SK-N-SH (cell line): ENCODE measurements around the gene ATP7B. TPM values are rescaled to one million over a fixed set of nuclear protein-coding genes. Genes with fewer than 3 reads are reported as not detected.

ENCODE experiments used
- CTCF ChIA-PET: fragments of 300-600, 350-600 bp; formaldehyde crosslinking; extraction: SDS; loops from one replicate; lab custom pipeline; 2021; lab: Yijun Ruan, JAX
- POLR2A ChIA-PET: fragments of 350-600 bp; sonication (Branson Sonifier 250); formaldehyde crosslinking; extraction: SDS; loops from one replicate; lab custom pipeline; 2020; ENCODE audit warnings: antibody characterized with exemption, inconsistent platforms; lab: Yijun Ruan, JAX
- DNase-seq: peaks from one replicate; pipeline ENCODE4 v3.0.0; 2012
- H2AFZ ChIP-seq: fragments of 200-600 bp; sonication (generic); 2 replicates; pipeline ENCODE4 v1.8.1; 2016; ENCODE audit warnings: antibody characterized with exemption, mild to moderate bottlenecking, low read depth
- H3F3A ChIP-seq: fragments of 200-600 bp; sonication (generic); replicated peaks from 2 replicates; pipeline ENCODE3; 2016; ENCODE audit warnings: antibody characterized with exemption, mild to moderate bottlenecking; ENCODE audit not compliant: insufficient read depth
- H3K27ac ChIP-seq, 2 experiments: fragments of 200-500 bp in 1 of 2; fragments of 200-600 bp in 1 of 2; sonication (Bioruptor generic) in 1 of 2; sonication (generic), shearing (Covaris generic) in 1 of 2; 2 replicates each; pipeline versions ENCODE4 v1.5.1 to v1.6.1; 2014 to 2016; ENCODE audit warnings: low read depth in 2 of 2, inconsistent platforms in 1 of 2, low read length in 1 of 2, mild to moderate bottlenecking in 1 of 2, mixed read lengths in 1 of 2
- H3K27me3 ChIP-seq: fragments of 200-600 bp; sonication (generic), shearing (Covaris generic); 2 replicates; pipeline ENCODE4 v1.6.1; 2016; ENCODE audit warnings: mixed run types; ENCODE audit not compliant: insufficient read depth
- H3K36me3 ChIP-seq, 2 experiments: fragments of 200-500 bp in 1 of 2; fragments of 200-600 bp in 1 of 2; sonication (Bioruptor generic) in 1 of 2; sonication (generic) in 1 of 2; replicated peaks in 1 of 2; 2 replicates each; pipeline versions ENCODE3 to v1.5.1; 2014 to 2016; ENCODE audit warnings: low read length in 1 of 2, mild to moderate bottlenecking in 1 of 2; ENCODE audit not compliant: insufficient read depth in 2 of 2, control insufficient read depth in 1 of 2
- H3K4me1 ChIP-seq, 2 experiments: fragments of 200-500 bp in 1 of 2; fragments of 200-600 bp in 1 of 2; sonication (Bioruptor generic) in 1 of 2; sonication (generic), shearing (Covaris generic) in 1 of 2; 2 replicates each; pipeline versions ENCODE4 v1.5.1 to v1.6.1; 2014 to 2016; ENCODE audit warnings: low read depth in 1 of 2, low read length in 1 of 2, mixed run types in 1 of 2; ENCODE audit not compliant: insufficient read depth in 2 of 2, control insufficient read depth in 1 of 2
- H3K4me2 ChIP-seq: fragments of 200-600 bp; sonication (generic), shearing (Covaris generic); 2 replicates; pipeline ENCODE4 v1.6.1; 2017; ENCODE audit warnings: mixed run types
- H3K4me3 ChIP-seq, 2 experiments: fragments of 200-500 bp in 1 of 2; fragments of 200-600 bp in 1 of 2; sonication (Bioruptor generic) in 1 of 2; sonication (generic), shearing (Covaris generic) in 1 of 2; 2 replicates each; pipeline versions ENCODE4 v1.5.1 to v1.8.1; 2014 to 2016; ENCODE audit warnings: low read depth in 2 of 2, inconsistent platforms in 1 of 2, low read length in 1 of 2, mild to moderate bottlenecking in 1 of 2, mixed read lengths in 1 of 2, moderate library complexity in 1 of 2
- H3K79me2 ChIP-seq: fragments of 200-600 bp; sonication (generic); 2 replicates; pipeline ENCODE4 v1.8.1; 2017; ENCODE audit warnings: mild to moderate bottlenecking; ENCODE audit not compliant: insufficient read depth
- H3K9ac ChIP-seq: fragments of 200-600 bp; sonication (generic); 2 replicates; pipeline ENCODE4 v1.6.1; 2017; ENCODE audit warnings: mixed run types
- H3K9me2 ChIP-seq: fragments of 200-600 bp; sonication (generic); 2 replicates; pipeline ENCODE4 v1.6.1; 2017; ENCODE audit warnings: mixed run types
- H3K9me3 ChIP-seq: fragments of 200-600 bp; sonication (generic); 2 replicates; pipeline ENCODE4 v1.6.1; 2017; ENCODE audit warnings: mixed run types, mild to moderate bottlenecking, moderate library complexity
- H4K20me1 ChIP-seq: fragments of 200-600 bp; sonication (generic); 2 replicates; pipeline ENCODE4 v1.6.1; 2017; ENCODE audit warnings: mild to moderate bottlenecking, mixed run types; ENCODE audit not compliant: insufficient read depth
- EZH2phosphoT487 ChIP-seq: fragments of 200-600 bp; sonication (generic); IDR thresholded peaks from 2 replicates; pipeline ENCODE4 v1.6.1; 2017; ENCODE audit warnings: low read depth, mixed run types, mild to moderate bottlenecking, antibody characterized with exemption, moderate library complexity, borderline replicate concordance
- GABPA ChIP-seq: IDR thresholded peaks from 2 replicates; pipeline ENCODE4 v1.4.0; 2012; ENCODE audit warnings: low read depth, mild to moderate bottlenecking
- IRF3 ChIP-seq: fragments of 150-350 bp; IDR thresholded peaks from 2 replicates; pipeline ENCODE4 v1.6.1; 2016; ENCODE audit warnings: mild to moderate bottlenecking, low read depth, low read length
- MEF2A ChIP-seq: IDR thresholded peaks from 2 replicates; pipeline ENCODE4 v1.4.0; 2012; ENCODE audit warnings: low read depth, borderline replicate concordance
- NFIC ChIP-seq: IDR thresholded peaks from 2 replicates; pipeline ENCODE4 v1.4.0; 2012; ENCODE audit warnings: borderline replicate concordance
- NRF1 ChIP-seq: IDR thresholded peaks from 2 replicates; pipeline ENCODE4 v1.6.1; 2012; ENCODE audit warnings: low read depth, mild to moderate bottlenecking, low read length
- PBX3 ChIP-seq: IDR thresholded peaks from 2 replicates; pipeline ENCODE4; 2012
- POLR2AphosphoS5 ChIP-seq: IDR thresholded peaks from 2 replicates; pipeline ENCODE4 v1.6.1; 2012; ENCODE audit warnings: low read depth, low read length
- RCOR1 ChIP-seq: fragments of 150-350 bp; IDR thresholded peaks from 2 replicates; pipeline ENCODE4 v1.6.1; 2017; ENCODE audit warnings: antibody characterized with exemption, low read length
- SIN3A ChIP-seq: IDR thresholded peaks from 2 replicates; pipeline ENCODE4 v1.6.1; 2012; ENCODE audit warnings: low read depth, mild to moderate bottlenecking, low read length, moderate library complexity, borderline replicate concordance
- SMC3 ChIP-seq: IDR thresholded peaks from 2 replicates; pipeline ENCODE4 v1.6.1; 2012; ENCODE audit warnings: low read depth, low read length, improper control_type of control experiment
- TAF1 ChIP-seq: IDR thresholded peaks from 2 replicates; pipeline ENCODE4 v1.6.1; 2012; ENCODE audit warnings: low read depth, mild to moderate bottlenecking, low read length, moderate library complexity, borderline replicate concordance
- TEAD4 ChIP-seq: IDR thresholded peaks from 2 replicates; pipeline ENCODE4 v1.4.0; 2012; ENCODE audit warnings: mild to moderate bottlenecking, borderline replicate concordance; ENCODE audit not compliant: insufficient read depth
- USF1 ChIP-seq: IDR thresholded peaks from 2 replicates; pipeline ENCODE4 v1.4.0; 2012; ENCODE audit warnings: low read depth, borderline replicate concordance
- USF2 ChIP-seq: fragments of 150-350 bp; IDR thresholded peaks from 2 replicates; pipeline ENCODE4 v1.6.1; 2017; ENCODE audit warnings: antibody characterized with exemption, low read length, low read depth, borderline replicate concordance
- YY1 ChIP-seq: IDR thresholded peaks from 2 replicates; pipeline ENCODE4 v1.4.0; 2012; ENCODE audit warnings: low read depth, mild to moderate bottlenecking
- WGBS: methylation state at CpG from one replicate; pipeline ENCODE4 v1.1.6; 2017; ENCODE audit warnings: low lambda C conversion rate; 5-methylcytosine and 5-hydroxymethylcytosine counted together
- polyA plus RNA-seq, 3 experiments: library from polyadenylated mRNA; depleted of rRNA; stranded (reverse); fragments of >200 nt; gene quantifications; 2 replicates each; pipeline ENCODE4 v1.2.3, GENCODE V29; 2012
- TF ChIP-seq, protein P1 (sequence below): IDR thresholded peaks from 2 replicates; pipeline ENCODE4 v1.4.0; 2012; ENCODE audit warnings: low read depth

ATP7B gene
- polyA plus RNA-seq, 1 of the 3 experiments (the other 2 are of a cell fraction): 4.4 TPM

DNA sequence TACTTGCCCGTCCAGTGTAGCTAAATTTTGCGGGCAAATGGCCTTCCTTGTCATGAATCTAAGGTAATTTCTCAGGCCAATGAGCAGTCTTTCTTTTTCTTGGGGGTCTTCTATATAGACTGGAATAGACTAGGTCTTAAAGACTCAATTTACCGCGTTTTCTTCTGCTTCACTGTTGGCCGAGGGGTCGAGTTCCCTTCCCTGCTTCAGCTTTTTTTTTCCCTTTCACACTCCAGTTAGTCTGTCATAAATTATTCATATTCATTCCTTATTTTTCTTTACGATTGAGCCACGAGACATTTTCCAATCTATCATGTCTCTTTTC is 1.2 kb upstream of the ATP7B start:
- Histone ChIP-seq H4K20me1 (no peaks in the 10 kb centered on the region), H3K9me3 (no peaks in the 10 kb centered on the region), H3K36me3 (peaks cover 0 to 16% of the 10 kb centered on the region in 2 experiments), H3K4me3 (peak overlapping the region; percentile 98), H3F3A (no peaks in the 10 kb centered on the region), H3K27me3 (no peaks in the 10 kb centered on the region), H3K9me2 (no peaks in the 10 kb centered on the region), H3K9ac (peak overlapping the region; percentile 91), H3K4me1 (peaks cover 7 to 12% of the 10 kb centered on the region in 2 experiments; a peak in 3 of 4 replicates), H2AFZ (peak overlapping the region; percentile 90), H3K79me2 (peaks cover 60% of the 10 kb centered on the region), H3K4me2 (peak overlapping the region; percentile 73), H3K27ac (peak overlapping the region; percentile 67 to 72)
- DNase-seq: no peak
- ChIA-PET POLR2A (interaction anchor here (1.5 kb wide), 1 partner anchor 182 kb away, joined by 4 read pairs; no protein-coding TSS in a partner anchor), CTCF (interaction anchor here (1.6 to 1.8 kb wide), 2 partner anchors 115 to 438 kb away, joined by 5 to 6 read pairs; no protein-coding TSS in a partner anchor)
- 3% methylated on average over 8 of the region's 8 CpGs for WGBS
- TF ChIP-seq USF2 (no peak), TEAD4 (no peak), MEF2A (no peak), PBX3 (no peak), NFIC (no peak), RCOR1 (no peak), IRF3 (no peak), POLR2AphosphoS5 (no peak), TAF1 (no peak)
- TF ChIP-seq, protein P1, sequence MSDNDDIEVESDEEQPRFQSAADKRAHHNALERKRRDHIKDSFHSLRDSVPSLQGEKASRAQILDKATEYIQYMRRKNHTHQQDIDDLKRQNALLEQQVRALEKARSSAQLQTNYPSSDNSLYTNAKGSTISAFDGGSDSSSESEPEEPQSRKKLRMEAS: no peak

DNA sequence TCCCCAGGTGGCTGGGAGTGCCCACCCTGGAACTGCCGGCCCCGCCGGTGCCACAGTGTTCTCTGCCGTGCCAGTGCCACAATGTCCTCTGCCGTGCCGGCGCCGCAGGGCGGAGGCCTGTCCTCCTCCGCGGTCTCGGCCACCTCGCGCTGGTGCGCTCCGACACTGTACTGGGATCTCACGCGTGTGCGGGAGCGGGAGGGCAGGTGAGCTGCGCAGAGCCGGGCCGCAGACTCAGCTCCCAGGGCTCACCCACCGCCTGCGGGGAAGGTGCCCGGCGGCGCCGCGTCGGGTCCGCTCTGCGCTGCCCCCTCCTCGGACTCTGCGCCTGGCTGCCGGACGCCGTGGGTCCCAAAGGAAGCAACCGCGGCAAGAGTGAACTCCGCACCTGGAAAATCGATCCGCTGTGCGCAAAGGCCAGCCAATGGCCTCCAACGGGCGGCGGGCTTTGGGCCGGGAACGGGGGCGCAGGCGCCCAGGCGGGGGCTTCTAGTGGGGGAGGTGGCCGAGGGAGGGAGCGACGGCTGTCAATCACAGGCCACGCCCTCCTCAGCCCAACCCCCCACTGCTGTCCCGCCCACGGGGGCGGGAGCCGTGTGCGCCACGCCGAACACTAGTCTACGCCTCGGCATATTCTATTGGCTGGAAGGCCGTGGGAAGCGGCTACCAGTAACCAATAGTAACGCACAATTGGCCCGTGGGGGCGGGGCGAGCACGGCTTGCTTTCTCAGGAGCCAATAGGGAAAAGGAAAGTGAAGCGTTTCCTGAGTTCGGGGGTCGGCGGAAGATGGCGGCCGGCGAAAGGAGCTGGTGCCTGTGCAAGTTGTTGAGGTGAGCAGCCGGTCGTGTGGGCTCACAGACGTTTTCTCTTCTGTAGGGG is 622 bp upstream of the ATP7B start, which contains the start of gene ALG11:
Gene ALG11, plus strand, starts transcription at position 767 of the 880 bp plus-strand sequence. Its CDS starts 21 bp downstream, at position 788.
- ChIA-PET POLR2A (interaction anchor here (1.5 kb wide), 1 partner anchor 182 kb away, joined by 4 read pairs; no protein-coding TSS in a partner anchor), CTCF (interaction anchor here (1.1 to 1.8 kb wide), 4 partner anchors 8 to 439 kb away, joined by 3 to 6 read pairs (median 4); no protein-coding TSS in a partner anchor)
- WGBS: 1% methylated on average over 34 of the region's 82 CpGs
- peak; percentile 99 for TF ChIP-seq PBX3
- TF ChIP-seq SMC3: no peak
- TF ChIP-seq SIN3A: 0 out of 2 replicates have a peak, but pooled peaks have one; percentile 14
- TF ChIP-seq TAF1: peak; percentile 75; the same call in 1 of the 2 replicates
- TF ChIP-seq USF1: 0 out of 2 replicates have a peak, but pooled peaks have one; percentile 5
- TF ChIP-seq YY1: peak; percentile 92
- TF ChIP-seq POLR2AphosphoS5: peak; percentile 93
- TF ChIP-seq IRF3: peak; percentile 76
- TF ChIP-seq GABPA: peak; percentile 82
- no peak for TF ChIP-seq EZH2phosphoT487
- peak; percentile 38 for TF ChIP-seq NRF1

More for the DNA sequence above, 622 bp upstream of the ATP7B start, which contains the start of gene ALG11:
- Histone ChIP-seq H4K20me1 (no peaks in the 10 kb centered on the region), H3K4me3 (peak within 1 kb of the TSS; percentile 98), H3K36me3 (peaks cover 0 to 16% of the 10 kb centered on the region in 2 experiments), H3K4me1 (peaks cover 7 to 12% of the 10 kb centered on the region in 2 experiments; a peak in 3 of 4 replicates), H3K9me3 (no peaks in the 10 kb centered on the region), H3K4me2 (peak within 1 kb of the TSS; percentile 98), H3K27ac (peak within 1 kb of the TSS; percentile 67 to 72), H3F3A (no peaks in the 10 kb centered on the region), H3K9ac (peak within 1 kb of the TSS; percentile 91), H3K9me2 (no peaks in the 10 kb centered on the region), H2AFZ (peak within 1 kb of the TSS; percentile 98), H3K27me3 (no peaks in the 10 kb centered on the region), H3K79me2 (peaks cover 54% of the 10 kb centered on the region)
- DNase-seq: peak; percentile 98
